ENCODE data around the gene SLC39A9.

SLC39A9 gene

DNA sequence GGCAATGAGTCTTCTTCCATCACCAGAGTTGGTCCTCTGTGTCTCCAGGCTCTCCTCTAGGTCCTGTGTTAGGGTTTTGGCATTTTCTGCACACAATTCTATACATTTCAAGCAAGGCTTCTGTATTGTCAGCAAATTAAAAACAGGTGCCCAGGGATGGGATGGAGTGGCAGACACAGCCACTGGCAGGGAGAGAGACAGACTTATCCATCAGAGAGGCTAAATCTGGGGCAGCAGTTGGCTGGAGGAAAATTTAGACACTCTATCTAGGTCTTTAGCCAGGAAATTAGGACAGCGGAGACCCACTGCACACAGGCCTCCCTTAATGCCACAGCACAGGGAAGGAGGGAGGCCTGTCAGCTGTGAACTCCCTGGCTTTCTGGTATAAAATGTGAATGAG, 106.3 kb downstream of the SLC39A9 start:
- DNase-seq (ENCODE audit: low read depth) = no peak

DNA sequence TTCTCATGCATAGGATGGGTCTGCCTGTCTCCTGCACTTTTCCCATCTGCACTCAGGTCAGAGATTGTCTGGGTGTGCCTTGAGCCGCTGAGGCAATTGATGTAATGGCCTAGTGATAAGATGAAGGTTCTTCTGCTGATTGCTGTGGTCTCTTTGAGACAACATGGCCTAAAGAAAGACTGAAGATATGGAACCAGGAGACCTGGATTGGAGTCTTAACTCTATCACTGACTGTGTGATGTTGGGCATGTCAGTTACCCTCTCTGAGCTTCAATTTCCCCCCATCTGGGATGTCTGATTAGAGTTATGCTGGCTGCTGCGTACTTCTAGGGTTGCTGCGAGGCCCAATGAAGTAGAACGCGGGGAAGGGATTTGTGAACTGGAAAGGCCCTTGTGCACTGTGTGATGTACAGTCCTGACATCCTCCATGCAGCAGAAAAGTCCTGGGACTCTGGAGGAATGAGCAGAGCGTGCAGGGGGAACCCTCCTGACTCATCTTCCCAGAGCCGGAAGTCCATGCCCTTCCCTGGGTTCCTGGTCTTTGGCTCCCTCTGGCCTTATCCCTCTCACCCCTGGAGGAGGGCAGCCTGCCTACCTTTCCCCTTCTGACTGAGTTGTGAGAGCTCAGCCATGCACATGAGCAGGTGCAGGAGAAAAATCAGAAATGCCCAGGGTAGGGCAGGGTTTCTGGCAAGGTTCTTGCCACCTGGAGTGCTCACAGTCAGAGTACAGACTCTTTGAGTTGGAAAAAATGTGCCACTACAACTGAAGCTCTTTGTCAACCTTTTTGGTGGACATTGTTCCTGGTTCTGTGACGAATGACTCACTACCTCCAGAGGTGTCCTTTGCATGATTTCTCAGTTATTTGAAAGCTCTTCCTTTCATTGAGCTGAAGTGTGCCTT, 107.1 kb downstream of the SLC39A9 start:
- no peak for DNase-seq (ENCODE audit: low read depth)

DNA sequence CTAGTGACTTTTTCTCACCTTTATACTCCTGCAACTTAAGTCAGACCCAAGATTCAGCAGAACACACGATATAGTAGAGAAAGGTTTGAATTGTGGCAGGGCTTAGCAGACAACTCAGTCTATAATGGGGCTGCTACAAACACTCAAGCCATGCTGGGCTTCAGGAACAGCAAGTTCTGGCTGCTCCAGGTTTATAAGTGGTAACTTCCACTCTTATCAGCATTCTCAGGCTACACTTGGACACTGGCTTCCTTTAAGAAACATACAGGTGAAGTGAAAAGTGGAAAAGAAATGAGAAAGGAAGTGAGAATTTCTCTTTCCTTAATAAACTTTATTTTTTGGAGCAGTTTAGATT, 107.7 kb downstream of the SLC39A9 start:
- no peak for DNase-seq (ENCODE audit: low read depth)
